ENCODE measurements around the gene COL2A1. TPM values are rescaled to one million over a fixed set of nuclear protein-coding genes. Genes with fewer than 3 reads are reported as not detected.

COL2A1 gene
- total RNA-seq, 1 experiment from 2014 or later: 10.8 TPM

DNA sequence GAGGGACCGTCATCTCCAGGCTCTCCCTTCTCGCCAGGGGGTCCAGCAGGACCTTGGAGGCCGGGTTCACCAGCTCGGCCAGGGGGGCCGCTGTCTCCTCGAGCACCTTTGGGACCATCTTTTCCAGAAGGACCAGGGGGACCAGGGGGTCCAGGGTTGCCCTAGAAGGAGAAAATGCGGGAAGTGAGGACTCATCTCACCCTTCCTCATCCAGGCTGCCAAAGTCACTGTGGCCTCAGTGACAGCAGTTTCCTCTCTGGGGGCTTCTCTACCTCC lies 25.7 kb downstream of the COL2A1 start:
- Histone ChIP-seq H3K9me3 (ENCODE audit: control insufficient read depth, low read depth, low read length) (no peaks in the 10 kb centered on the region), H3K9ac (ENCODE audit: extremely low read depth, insufficient read length, low read length) (no peak overlapping the region), H2AK5ac (ENCODE audit: insufficient read length, low read length) (no peak overlapping the region), H4K5ac (ENCODE audit: insufficient read length, low read depth, low read length) (no peak overlapping the region), H3T11ph (ENCODE audit: low read length) (no peak overlapping the region), H2AFZ (ENCODE audit: low read length) (no peak overlapping the region), H2BK5ac (ENCODE audit: insufficient read length, low read length) (no peak overlapping the region), H2BK20ac (ENCODE audit: low read depth, low read length, poor library complexity, severe bottlenecking) (no peak overlapping the region), H3K23me2 (ENCODE audit: insufficient read length, low read depth, low read length, poor library complexity, severe bottlenecking) (no peaks in the 10 kb centered on the region), H2BK120ac (ENCODE audit: low read depth, low read length, poor library complexity, severe bottlenecking) (no peak overlapping the region), H4K20me1 (ENCODE audit: control insufficient read depth, insufficient read depth, insufficient read length) (no peaks in the 10 kb centered on the region), H3K27me3 (ENCODE audit: insufficient read depth, low read length) (no peaks in the 10 kb centered on the region), H3K4ac (ENCODE audit: low read depth, low read length) (no peak overlapping the region), H4K8ac (replicated peaks; ENCODE audit: insufficient read length, low read depth, low read length) (no peak overlapping the region), H3K79me2 (ENCODE audit: insufficient read depth, low read length) (no peaks in the 10 kb centered on the region), H3K23ac (ENCODE audit: insufficient read length, low read depth, low read length) (no peak overlapping the region), H3K4me1 (ENCODE audit: insufficient read depth, low read length) (no peaks in the 10 kb centered on the region), H2BK15ac (ENCODE audit: low read depth, low read length) (no peak overlapping the region), H3K4me2 (ENCODE audit: insufficient read depth, insufficient read length, low read length) (no peak overlapping the region), H4K91ac (ENCODE audit: insufficient read length, low read depth, low read length) (no peak overlapping the region), H2BK12ac (ENCODE audit: insufficient read length, low read depth, low read length) (no peak overlapping the region), H3K79me1 (ENCODE audit: insufficient read depth, low read depth, low read length, poor library complexity, severe bottlenecking) (no peaks in the 10 kb centered on the region), H3K27ac (ENCODE audit: insufficient read length, low read depth, low read length) (no peak overlapping the region), H3K14ac (ENCODE audit: insufficient read depth, low read length) (no peak overlapping the region), H3K56ac (ENCODE audit: insufficient read length, low read depth, low read length) (no peak overlapping the region), H3K18ac (ENCODE audit: insufficient read length, low read depth, low read length) (no peak overlapping the region)
- no peak for DNase-seq
- TF ChIP-seq CTCF (conservative IDR thresholded peaks at IDR 0.05): no peak
- Mint-ChIP-seq H3K27me3 (ENCODE audit: low read depth) (peaks cover 70% of the 10 kb centered on the region), H3K36me3 (ENCODE audit: insufficient read depth in 1 of 3, low read depth in 3 of 3) (peaks cover 0 to 5% (median 0%) of the 10 kb centered on the region in 3 experiments; a peak in 2 of 7 replicates), H3K27ac (no peak overlapping the region), H3K4me1 (peaks cover 4 to 6% of the 10 kb centered on the region in 2 experiments; a peak in 2 of 4 replicates), H3K9me3 (no peaks in the 10 kb centered on the region), H3K4me3 (no peak overlapping the region)
- WGBS (ENCODE audit: extremely low coverage, insufficient read length, low lambda C conversion rate): no CpG with 5 or more reads among the region's 7 CpGs

Measured in H9 (cell line).